GM12878 (cell line): ENCODE data around the gene KRT79. TPM values are rescaled to one million over a fixed set of nuclear protein-coding genes. Genes with fewer than 3 reads are reported as not detected.

Experiments
- CUX1 ChIP-seq: IDR thresholded peaks from 2 replicates; pipeline ENCODE4 v1.6.1; 2012; ENCODE audit warnings: improper control_type of control experiment, low read depth, low read length; ENCODE audit not compliant: insufficient replicate concordance
- EP300 ChIP-seq, 2 experiments: fragments of 150-350 bp in 1 of 2; IDR thresholded peaks; 2 replicates each; pipeline ENCODE4 v1.6.1; 2011 to 2012; ENCODE audit warnings: low read depth in 2 of 2, low read length in 2 of 2, borderline replicate concordance in 1 of 2, improper control_type of control experiment in 1 of 2, inconsistent platforms in 1 of 2; ENCODE audit not compliant: control insufficient read depth in 1 of 2
- ESRRA ChIP-seq: IDR thresholded peaks from 2 replicates; pipeline ENCODE4 v1.6.1; 2012; ENCODE audit warnings: mild to moderate bottlenecking, low read length, improper control_type of control experiment
- MEF2A ChIP-seq: IDR thresholded peaks from 2 replicates; pipeline ENCODE4 v1.6.1; 2011; ENCODE audit warnings: low read depth, mild to moderate bottlenecking, low read length, moderate library complexity; ENCODE audit not compliant: insufficient read depth
- MTA2 ChIP-seq: fragments of 450-650 bp; IDR thresholded peaks from 2 replicates; pipeline ENCODE4 v1.6.1; 2016; ENCODE audit warnings: low read depth, mild to moderate bottlenecking, moderate library complexity
- NFIC ChIP-seq: IDR thresholded peaks from 2 replicates; pipeline ENCODE4 v1.6.1; 2012; ENCODE audit warnings: low read depth, mild to moderate bottlenecking, inconsistent platforms, low read length, moderate library complexity
- NFXL1 ChIP-seq: fragments of 450-650 bp; IDR thresholded peaks from 2 replicates; pipeline ENCODE4 v1.6.1; 2017; ENCODE audit warnings: antibody characterized with exemption, mild to moderate bottlenecking, borderline replicate concordance
- NR2F1 ChIP-seq: fragments of 450-650 bp; conservative IDR thresholded peaks from 2 replicates; pipeline ENCODE4 v1.6.1; 2017; ENCODE audit warnings: mild to moderate bottlenecking
- PKNOX1 ChIP-seq: fragments of 450-650 bp; IDR thresholded peaks from 2 replicates; pipeline ENCODE4 v1.6.1; 2016; ENCODE audit warnings: mild to moderate bottlenecking
- PML ChIP-seq: IDR thresholded peaks from 2 replicates; pipeline ENCODE4 v1.6.1; 2012; ENCODE audit warnings: low read length, inconsistent platforms
- RAD21 ChIP-seq: IDR thresholded peaks from 2 replicates; pipeline ENCODE4 v1.6.1; 2011; ENCODE audit warnings: mild to moderate bottlenecking, low read depth, low read length, moderate library complexity; ENCODE audit not compliant: insufficient read depth
- RELB ChIP-seq: fragments of 450-650 bp; IDR thresholded peaks from 2 replicates; pipeline ENCODE4 v1.6.1; 2017; ENCODE audit warnings: low read depth, mild to moderate bottlenecking, moderate library complexity
- SKIL ChIP-seq: fragments of 450-650 bp; IDR thresholded peaks from 2 replicates; pipeline ENCODE4 v1.6.1; 2017; ENCODE audit warnings: mild to moderate bottlenecking, low read depth, inconsistent platforms; ENCODE audit not compliant: poor library complexity, severe bottlenecking
- SMARCA5 ChIP-seq: fragments of 450-650 bp; IDR thresholded peaks from 2 replicates; pipeline ENCODE4 v1.6.1; 2017; ENCODE audit warnings: mild to moderate bottlenecking
- TCF7 ChIP-seq: IDR thresholded peaks from 2 replicates; pipeline ENCODE4 v1.6.1; 2014; ENCODE audit warnings: antibody characterized with exemption, borderline replicate concordance
- polyA plus RNA-seq, 11 experiments: library from polyadenylated mRNA; depleted of rRNA in 4 of 11; unstranded in 6 of 11; stranded (reverse) in 5 of 11; fragments of >200 nt; fragmentation: Nextera tagmentation in 4 of 11; fragmentation: Illumina TruSeq in 1 of 11; extraction: Ambion mirVana in 4 of 11; extraction: Trizol in 1 of 11; gene quantifications; 1 replicate in 1 of 11; 2 replicates in 10 of 11; pipeline versions ENCODE4 v1.2.1 to v1.2.3, GENCODE V29; 2011 to 2016; ENCODE audit warnings: inconsistent platforms in 2 of 11, missing spikeins in 2 of 11, low read depth in 1 of 11
- total RNA-seq, 4 experiments: library from RNA; depleted of rRNA in 3 of 4; stranded (reverse); fragments of >200 nt in 3 of 4; fragmentation: Illumina TruSeq in 1 of 4; extraction: Trizol in 1 of 4; gene quantifications; 2 replicates each; pipeline versions ENCODE4 v1.2.1 to v1.2.3, GENCODE V29; 2013 to 2021

The KRT79 gene
- total and polyA plus RNA-seq, 10 of the 15 experiments (the other 5 are each of a cell fraction or from before 2014, with no cell fraction given): 0.03 to 0.09 (median 0.07) TPM; not detected in 7

- TF ChIP-seq PKNOX1 (peak; percentile 74), RELB (no peak), CUX1 (no peak), NFIC (no peak), SMARCA5 (no peak), TCF7 (no peak), NR2F1 (no peak), ESRRA (no peak), EP300 (IDR thresholded peaks at IDR 0.05; ENCODE audit: borderline replicate concordance in 1 of 2, control insufficient read depth in 1 of 2, low read depth in 2 of 2, low read length in 2 of 2) (no peak), MTA2 (no peak), MEF2A (no peak), NFXL1 (no peak), PML (no peak), SKIL (no peak), RAD21 (peak; percentile 77)
Observed at GRCh38 chr12:52870361-52871290, 36.5 kb upstream of the KRT79 start (continued).
